Measurements from ENCODE around the gene RNF223. TPM values are rescaled to one million over a fixed set of nuclear protein-coding genes. Genes with fewer than 3 reads are reported as not detected.
A peak's percentile ranks its signal among the peaks of the same experiment; 100 is the strongest.

RNF223 gene
- total RNA-seq, 6 donors from 2014 or later = 1.0 to 2.4 (median 1.8) TPM

GRCh38 chr1:1042835-1043234, 31.3 kb downstream of the RNF223 start:
- Histone ChIP-seq H3K27me3 (peaks cover 0 to 8% (median 0%) of the 10 kb centered on the region in 4 donors), H3K4me1 (peaks cover 14 to 24% (median 18%) of the 10 kb centered on the region in 4 donors), H3K9me3 (no peaks in the 10 kb centered on the region), H3K36me3 (peaks cover 0 to 50% (median 32%) of the 10 kb centered on the region in 4 donors), H3K4me3 (no peak overlapping the region), H3K27ac (no peak overlapping the region)
- DNase-seq = peak in 1 of 2 donors; percentile 72
- TF ChIP-seq POLR2AphosphoS5 (IDR thresholded peaks at IDR 0.05) (no peak), POLR2A (IDR thresholded peaks at IDR 0.05) (no peak), EP300 (IDR thresholded peaks at IDR 0.05) (no peak), CTCF (IDR thresholded peaks at IDR 0.05) (no peak)
- WGBS, 2 donors = 91 to 92% methylated on average over 7 to 9 of the region's 10 CpGs
- ATAC-seq (ENCODE audit: low FRiP score in 2 of 2) = no peak

- Histone ChIP-seq H3K36me3 (peaks cover 0 to 41% (median 23%) of the 10 kb centered on the region in 4 donors), H3K27ac (no peak overlapping the region), H3K27me3 (peaks cover 0 to 8% (median 0%) of the 10 kb centered on the region in 4 donors), H3K4me3 (no peak overlapping the region), H3K4me1 (peaks cover 14 to 24% (median 18%) of the 10 kb centered on the region in 4 donors), H3K9me3 (no peaks in the 10 kb centered on the region)
- no peak for ATAC-seq (ENCODE audit: low FRiP score in 2 of 2)
- TF ChIP-seq POLR2AphosphoS5 (IDR thresholded peaks at IDR 0.05) (no peak), EP300 (IDR thresholded peaks at IDR 0.05) (no peak), CTCF (IDR thresholded peaks at IDR 0.05) (no peak), POLR2A (IDR thresholded peaks at IDR 0.05) (no peak)
- whole genome bisulfite sequencing, 2 donors = 80 to 91% methylated on average over 1 to 25 of the region's 25 CpGs
- peak in 1 of 2 donors; percentile 82 for DNase-seq
These were observed 32.2 kb downstream of the RNF223 start for GRCh38 chr1:1041873-1042272.

- no peaks in the 10 kb centered on the region for H3K9me3 ChIP-seq
- DNase-seq = peak in 1 of 2 donors; percentile 89
- H3K4me1 ChIP-seq = peaks cover 14 to 24% (median 18%) of the 10 kb centered on the region in 4 donors
- H3K36me3 ChIP-seq = peaks cover 0 to 33% (median 15%) of the 10 kb centered on the region in 4 donors
- no peak overlapping the region for H3K4me3 ChIP-seq
- H3K27me3 ChIP-seq = peaks cover 0 to 8% (median 0%) of the 10 kb centered on the region in 4 donors
- WGBS, 2 donors = 83 to 98% methylated on average over 9 to 38 of the region's 60 CpGs
- no peak for ATAC-seq (ENCODE audit: low FRiP score in 2 of 2)
- no peak overlapping the region for H3K27ac ChIP-seq
- TF ChIP-seq POLR2AphosphoS5 (IDR thresholded peaks at IDR 0.05) (no peak), EP300 (IDR thresholded peaks at IDR 0.05) (no peak), CTCF (IDR thresholded peaks at IDR 0.05) (no peak), POLR2A (IDR thresholded peaks at IDR 0.05) (no peak)
These were observed 33.0 kb downstream of the RNF223 start for GRCh38 chr1:1041092-1041523.

- Histone ChIP-seq H3K9me3 (no peaks in the 10 kb centered on the region), H3K4me1 (peaks cover 14 to 24% (median 18%) of the 10 kb centered on the region in 4 donors), H3K27me3 (peaks cover 0 to 8% (median 0%) of the 10 kb centered on the region in 4 donors), H3K27ac (peak overlapping the region in 1 of 4 donors; percentile 36), H3K36me3 (peaks cover 0 to 25% (median 9%) of the 10 kb centered on the region in 4 donors), H3K4me3 (peak overlapping the region; percentile 20 to 56 (median 46))
- DNase-seq = peak; percentile 86 to 93
- peak; percentile 67 to 80 for ATAC-seq (ENCODE audit: low FRiP score in 2 of 2)
- TF ChIP-seq CTCF (IDR thresholded peaks at IDR 0.05) = peak in 5 of 6 experiments; percentile 14 to 62 (median 44)
- no peak for TF ChIP-seq EP300 (IDR thresholded peaks at IDR 0.05)
- no peak for TF ChIP-seq POLR2A (IDR thresholded peaks at IDR 0.05)
- 16% methylated on average over 23 to 47 of the region's 99 CpGs for WGBS, 2 donors
These were observed 33.8 kb downstream of the RNF223 start for GRCh38 chr1:1040004-1040991.
